MV-4-11 (cell line): ENCODE results near the gene AKAP7.

ENCODE experiments used
- DNase-seq: peaks from one replicate; lab custom pipeline; 2025; lab: John Stamatoyannopoulos, UW

AKAP7 gene

DNA sequence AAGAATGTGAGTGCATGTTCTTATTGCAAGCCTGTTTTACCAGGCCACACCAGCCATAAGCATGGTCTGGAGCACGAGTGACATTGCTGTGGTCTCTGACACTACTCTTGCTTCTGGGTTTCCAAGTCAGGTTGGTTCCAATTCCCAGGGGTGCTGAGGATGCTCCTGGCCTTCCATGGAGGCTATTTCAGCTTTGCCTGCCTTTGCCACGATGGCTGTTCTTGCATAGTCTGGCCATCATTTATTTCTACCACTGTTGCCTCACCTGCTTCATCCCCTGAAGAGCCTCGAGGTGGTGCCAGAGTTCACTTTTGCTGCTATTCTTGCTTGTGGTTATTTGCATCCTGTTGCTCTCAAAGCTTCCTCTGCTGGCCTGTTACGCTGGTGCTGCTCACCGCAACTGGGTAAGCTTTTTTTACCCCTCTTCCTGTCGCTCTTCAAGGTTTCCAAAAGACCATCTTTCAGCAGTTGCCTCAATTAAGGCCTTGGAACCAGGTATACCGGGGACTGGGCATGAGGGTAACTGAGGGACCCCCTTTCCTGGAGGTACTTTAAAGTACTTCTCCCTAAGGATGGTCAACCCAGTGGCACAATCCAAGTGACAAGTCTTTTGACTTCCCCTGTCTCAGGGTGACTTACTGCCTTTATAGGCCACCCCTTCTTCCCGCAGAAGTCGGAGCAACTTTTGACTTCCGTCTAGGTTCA is 64.5 kb downstream of the AKAP7 start:
- DNase-seq, result peak; percentile 93

DNA sequence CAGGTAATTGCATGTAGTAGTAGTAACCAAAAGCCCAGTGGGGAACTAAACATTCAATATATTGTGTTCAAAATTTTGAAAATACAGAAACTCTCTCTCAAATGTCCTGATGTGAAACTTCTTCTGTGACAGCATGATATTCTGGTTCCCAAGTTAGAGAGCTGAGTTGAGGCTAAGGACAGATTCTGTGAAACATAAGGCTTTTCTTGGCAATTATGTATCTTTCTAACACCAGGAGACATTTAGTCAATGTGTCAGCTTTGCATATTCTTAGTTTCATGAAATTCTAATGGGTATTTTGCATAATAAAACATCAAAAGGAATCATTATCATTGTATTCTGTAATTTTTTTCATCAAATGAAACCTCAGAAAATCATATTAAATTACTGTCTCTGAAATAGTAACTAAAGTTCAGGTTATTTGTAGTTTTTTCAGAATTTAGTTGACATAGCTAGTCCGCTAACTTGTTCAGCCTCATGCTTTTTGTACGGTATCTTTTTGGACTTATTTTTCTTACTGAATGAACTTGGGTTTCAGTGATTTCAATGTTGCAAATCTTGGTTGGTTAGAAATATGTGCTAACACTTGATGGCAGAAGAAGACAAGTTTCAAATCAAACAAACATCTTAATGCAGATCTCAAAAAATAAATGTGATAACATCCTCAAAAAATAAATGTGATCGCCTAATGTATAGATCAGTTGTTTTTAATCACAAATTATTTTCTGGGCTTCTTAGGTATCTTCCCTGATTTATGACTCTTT is 70.4 kb downstream of the AKAP7 start:
- DNase-seq, result no peak

- no peak for DNase-seq
These were observed 71.4 kb downstream of the AKAP7 start for GRCh38 chr6:131206463-131207251.

GRCh38 chr6:131208787-131209186 is 73.5 kb downstream of the AKAP7 start:
- no peak for DNase-seq

DNA sequence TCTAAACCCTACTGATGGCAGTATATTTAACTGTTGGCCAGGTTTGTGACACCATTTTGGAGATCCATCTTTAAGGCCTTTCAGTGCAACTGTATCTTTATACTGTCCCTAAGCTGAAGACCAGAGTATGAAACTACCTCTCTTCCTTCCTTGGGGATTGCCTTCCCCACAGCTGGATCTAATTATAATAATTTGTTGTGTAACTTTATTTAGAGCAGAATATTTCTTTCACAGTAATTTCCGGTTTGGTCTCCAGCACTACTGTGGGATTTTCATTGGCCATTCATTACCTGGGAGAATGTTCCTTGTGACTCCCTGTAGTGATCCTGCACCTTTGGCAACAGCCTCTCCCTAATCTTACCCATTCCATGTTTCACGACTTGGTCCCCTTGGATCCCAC is 75.2 kb downstream of the AKAP7 start:
- DNase-seq, result no peak

- no peak for DNase-seq
These were observed 76.8 kb downstream of the AKAP7 start for GRCh38 chr6:131212024-131212423.

GRCh38 chr6:131212913-131213312 is 77.6 kb downstream of the AKAP7 start:
- DNase-seq, result no peak

DNA sequence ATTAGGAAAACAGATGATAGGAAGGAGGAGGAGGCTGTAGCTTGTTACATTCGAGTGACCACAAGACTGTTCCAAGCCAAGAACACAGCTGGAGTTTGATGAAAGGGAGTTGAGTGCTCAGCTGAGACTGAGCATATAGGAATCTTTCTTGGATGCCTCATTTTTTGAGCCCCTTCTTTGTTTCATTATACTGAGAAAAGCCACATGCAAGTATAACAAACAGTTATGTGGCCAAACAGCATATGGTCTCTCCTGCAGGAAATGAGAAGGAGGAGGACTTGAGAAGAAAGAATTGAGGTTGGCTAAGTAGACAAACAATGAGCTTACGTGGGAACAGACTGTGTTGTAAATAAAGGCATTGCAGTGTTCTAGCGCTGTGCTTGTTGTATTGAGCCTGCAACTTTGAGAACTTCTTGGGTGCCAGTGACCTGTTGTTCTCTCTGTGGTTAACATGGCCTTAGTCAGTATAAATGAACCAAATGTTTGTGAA is 78.3 kb downstream of the AKAP7 start:
- DNase-seq, result peak; percentile 3

GRCh38 chr6:131215219-131215618 is 80.0 kb downstream of the AKAP7 start:
- no peak for DNase-seq

- DNase-seq, result no peak
These were observed 81.0 kb downstream of the AKAP7 start for GRCh38 chr6:131216246-131216645.

DNA sequence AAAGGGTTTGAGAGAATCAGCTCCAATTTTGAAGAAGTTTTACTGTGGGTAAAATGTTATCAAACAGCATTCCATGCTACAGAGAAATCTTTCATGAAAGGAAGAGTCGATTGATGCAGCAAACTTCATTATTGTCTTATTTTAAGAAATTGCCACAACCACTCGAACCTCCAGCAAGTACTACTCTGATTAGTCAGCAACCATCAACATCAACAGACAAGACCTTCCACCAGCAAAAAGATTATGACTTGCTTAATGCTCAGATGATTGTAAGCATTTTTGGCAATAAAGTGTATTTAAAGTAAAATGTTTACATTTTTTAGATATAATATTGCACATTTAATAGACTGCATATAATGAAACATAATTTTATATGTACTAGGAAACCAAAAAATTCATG is 87.5 kb downstream of the AKAP7 start:
- DNase-seq, result no peak

DNA sequence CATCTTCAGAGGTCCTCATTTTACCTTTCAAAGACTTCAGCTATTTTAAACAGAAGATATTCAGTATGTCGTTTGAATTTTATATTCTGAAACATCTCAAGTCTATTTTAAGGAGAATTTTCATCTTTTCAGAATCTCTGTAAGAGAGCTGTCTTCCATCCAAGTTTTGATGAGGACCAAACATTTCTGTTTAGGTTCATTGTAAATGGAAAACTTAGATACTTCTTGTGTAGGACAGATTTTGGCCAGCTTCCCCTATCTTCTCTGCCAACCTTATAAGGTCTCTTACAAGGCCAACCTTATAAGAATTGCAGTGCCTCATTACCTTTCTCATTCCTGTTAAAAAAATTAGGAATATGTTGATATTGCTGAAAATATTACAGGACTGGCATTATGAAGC is 88.1 kb downstream of the AKAP7 start:
- DNase-seq, result no peak

GRCh38 chr6:131225127-131225526 is 89.9 kb downstream of the AKAP7 start:
- peak; percentile 21 for DNase-seq

DNA sequence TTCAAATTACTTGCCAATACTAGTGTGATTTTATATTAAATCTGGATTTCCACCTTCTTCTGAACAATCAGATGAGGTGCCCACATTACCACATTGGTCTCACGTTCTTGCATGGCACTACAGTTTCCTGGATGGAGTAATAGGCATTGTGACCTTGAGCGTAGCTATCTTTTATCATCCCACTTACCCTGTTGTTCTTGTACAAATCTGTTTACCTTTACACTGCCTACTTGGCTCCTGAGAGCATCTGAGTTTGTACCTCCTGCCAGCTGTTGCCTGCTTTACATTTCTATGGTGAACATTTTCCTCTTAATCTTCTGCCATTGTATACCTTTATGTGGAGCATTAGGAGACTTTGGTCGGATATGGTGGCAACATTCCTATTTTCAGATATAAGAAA is 90.7 kb downstream of the AKAP7 start:
- no peak for DNase-seq

DNA sequence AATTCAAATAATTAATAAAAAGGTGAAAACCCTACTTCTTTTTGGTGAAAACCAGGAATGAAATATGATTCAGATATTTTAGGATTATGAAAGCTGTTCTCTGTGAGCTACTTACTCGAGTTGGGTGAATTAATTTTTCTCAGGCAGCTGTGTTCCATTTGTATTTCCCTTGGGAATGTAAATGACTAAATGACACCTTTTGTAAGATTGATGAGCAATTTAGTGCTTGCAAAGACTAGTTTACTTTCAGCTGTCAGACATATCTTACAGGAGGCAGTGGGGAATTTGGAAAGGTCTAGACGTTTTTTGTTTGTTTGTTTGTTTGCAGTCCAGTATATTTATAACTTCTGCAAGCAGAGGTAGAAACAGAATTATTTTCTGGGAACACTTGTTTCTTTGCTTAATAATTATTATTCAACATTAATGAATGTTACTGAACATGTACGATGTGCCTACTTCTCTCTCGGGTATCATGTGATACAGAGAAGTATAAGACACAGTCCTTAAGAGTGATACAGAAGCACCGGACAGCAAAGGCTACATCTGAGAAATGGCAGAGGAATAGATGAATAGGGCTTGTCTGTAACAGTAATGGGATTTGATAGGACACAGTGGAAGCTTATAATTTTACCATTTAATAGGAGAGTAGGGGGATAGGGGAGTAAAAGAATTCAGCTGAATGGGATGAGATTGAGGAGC is 91.3 kb downstream of the AKAP7 start:
- no peak for DNase-seq

- no peak for DNase-seq
These were observed 91.9 kb downstream of the AKAP7 start for GRCh38 chr6:131227158-131227543.

DNA sequence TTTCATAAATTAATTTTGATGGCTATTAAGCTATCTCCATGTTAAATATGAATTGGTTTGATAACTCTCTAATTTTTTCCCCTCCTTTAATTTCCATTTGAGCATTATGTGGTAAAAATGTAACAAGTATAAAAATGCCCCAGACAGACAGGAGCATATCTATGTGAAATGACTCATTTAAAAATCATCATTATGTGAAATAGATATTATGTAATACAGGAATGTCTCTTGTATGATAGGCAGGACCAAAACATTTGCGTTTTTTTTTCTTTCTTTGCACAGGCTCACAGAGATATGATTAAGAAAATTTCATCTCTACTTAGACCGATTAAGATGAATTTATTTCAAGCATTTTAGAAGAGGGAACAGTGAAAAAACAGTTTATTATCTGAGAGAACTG is 95.8 kb downstream of the AKAP7 start:
- no peak for DNase-seq

GRCh38 chr6:131231891-131232290 is 96.6 kb downstream of the AKAP7 start:
- DNase-seq, result no peak

- no peak for DNase-seq
These were observed 109.7 kb downstream of the AKAP7 start for GRCh38 chr6:131244942-131245341.

DNA sequence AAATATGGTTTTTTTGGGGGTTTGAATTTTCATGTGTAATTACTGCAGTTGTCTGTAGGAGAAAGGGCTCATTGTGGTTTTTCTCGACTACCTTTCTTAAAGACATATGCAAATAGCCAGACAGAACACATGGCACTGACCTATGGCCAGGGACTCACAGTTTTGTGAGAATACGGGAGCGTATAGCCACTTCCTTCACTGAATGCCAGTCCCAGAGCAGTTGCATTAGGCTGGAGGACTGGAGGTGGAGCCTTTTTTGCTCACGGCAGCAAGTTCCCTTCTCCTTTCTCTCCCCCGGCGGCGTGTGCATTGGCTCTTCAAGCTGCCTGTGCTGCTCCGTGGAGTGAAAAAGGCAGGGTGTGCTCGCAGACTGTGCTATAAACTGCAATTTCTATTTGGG is 114.9 kb downstream of the AKAP7 start:
- DNase-seq, result peak; percentile 78

DNA sequence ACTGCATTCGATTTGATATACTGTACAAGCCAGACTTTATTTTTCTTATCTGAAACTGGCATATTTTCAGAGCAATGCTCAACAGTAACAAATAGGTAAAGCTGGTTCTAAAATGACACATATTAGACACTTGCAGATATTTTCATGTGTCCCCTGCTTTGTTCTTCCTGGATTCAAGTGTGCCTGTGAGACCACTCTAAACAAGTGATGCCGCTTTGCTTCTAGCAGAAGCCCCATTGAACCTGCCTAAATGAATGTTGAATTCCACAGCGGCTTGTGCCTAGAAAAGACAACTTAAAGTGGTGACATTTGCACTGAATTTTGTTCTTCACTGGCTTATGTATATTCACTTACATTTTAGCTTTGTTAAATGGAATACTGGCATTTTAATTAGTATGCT is 115.7 kb downstream of the AKAP7 start:
- no peak for DNase-seq

GRCh38 chr6:131251590-131252199 is 116.4 kb downstream of the AKAP7 start:
- DNase-seq, result no peak
